ENCODE data around the gene ACTN3. TPM values are rescaled to one million over a fixed set of nuclear protein-coding genes. Genes with fewer than 3 reads are reported as not detected.

ACTN3 gene
- total RNA-seq, 2 experiments from 2014 or later, result 0.27 TPM; not detected in 1

GRCh38 chr11:66612458-66612857 lies 65.8 kb downstream of the ACTN3 start:
- CTCF ChIA-PET (ENCODE audit: unreplicated experiment), result no interaction called here
- TF ChIP-seq EZH2phosphoT487 (IDR thresholded peaks at IDR 0.05; ENCODE audit: borderline replicate concordance, low read depth, low read length) (no peak), CTCF (conservative IDR thresholded peaks at IDR 0.05; ENCODE audit: low read length) (no peak)
- intact Hi-C loops (cut with micrococcal nuclease; ENCODE audit: unreplicated experiment), result no loop called here
- Histone ChIP-seq H2AFZ (ENCODE audit: low read length) (no peak overlapping the region), H3K9me3 (ENCODE audit: low read length) (no peaks in the 10 kb centered on the region), H3K4me3 (ENCODE audit: low read depth, low read length, poor library complexity, severe bottlenecking) (no peak overlapping the region), H3K4me1 (ENCODE audit: insufficient read depth, low read length, poor library complexity, severe bottlenecking) (peaks cover 68% of the 10 kb centered on the region), H3K4me2 (ENCODE audit: low read length) (0 out of 2 replicates have a peak overlapping the region, but pooled peaks have one; percentile 54), H3K9me2 (ENCODE audit: insufficient read depth, low read length) (no peaks in the 10 kb centered on the region), H3K27ac (ENCODE audit: low read depth, low read length, poor library complexity, severe bottlenecking) (peak overlapping the region; percentile 84), H3K79me2 (ENCODE audit: insufficient read depth, low read depth, low read length) (peaks cover 29% of the 10 kb centered on the region), H3K36me3 (ENCODE audit: insufficient read depth, low read length) (peaks cover 9% of the 10 kb centered on the region), H4K20me1 (ENCODE audit: insufficient read depth, low read length) (peaks cover 4% of the 10 kb centered on the region)
- BruUV-seq (replicated peaks), result no TSS peak
- no peak for DNase-seq (ENCODE audit: low spot score)
- POLR2A ChIA-PET, result interaction anchor here (1.2 kb wide), 1 partner anchor 10 kb away, joined by 3 read pairs; no protein-coding TSS in a partner anchor

Other genes with a start within 250 kb of the ACTN3 start
- gene CD248, start 229.9 kb upstream of the ACTN3 start, total RNA-seq (2014; rRNA removed; shearing (Covaris generic)), result 0.08 TPM in 1 of 2 replicates, not detected in the other
- 0.18 and 0.46 TPM in 2 replicates for gene CD248, start 229.9 kb upstream of the ACTN3 start, total RNA-seq (2022)
- 1.2 and 1.6 TPM in 2 replicates for gene RIN1, start 210.5 kb upstream of the ACTN3 start, total RNA-seq (2014; rRNA removed; shearing (Covaris generic))
- 2.9 and 3.7 TPM in 2 replicates for gene RIN1, start 210.5 kb upstream of the ACTN3 start, total RNA-seq (2022)
- 43.8 and 56.2 TPM in 2 replicates for gene BRMS1, start 201.8 kb upstream of the ACTN3 start, total RNA-seq (2014; rRNA removed; shearing (Covaris generic))
- 35.9 and 43.1 TPM in 2 replicates for gene BRMS1, start 201.8 kb upstream of the ACTN3 start, total RNA-seq (2022)
- 10.7 and 11.7 TPM in 2 replicates for gene B4GAT1, start 199.3 kb upstream of the ACTN3 start, total RNA-seq (2014; rRNA removed; shearing (Covaris generic))
- gene B4GAT1, start 199.3 kb upstream of the ACTN3 start, total RNA-seq (2022), result 9.4 and 9.8 TPM in 2 replicates
- gene SLC29A2, start 175.1 kb upstream of the ACTN3 start, total RNA-seq (2014; rRNA removed; shearing (Covaris generic)), result 24.7 and 33.6 TPM in 2 replicates
- gene SLC29A2, start 175.1 kb upstream of the ACTN3 start, total RNA-seq (2022), result 55.6 and 56.4 TPM in 2 replicates
- not detected in 2 replicates for gene NPAS4, start 125.9 kb upstream of the ACTN3 start, total RNA-seq (2014; rRNA removed; shearing (Covaris generic))
- gene NPAS4, start 125.9 kb upstream of the ACTN3 start, total RNA-seq (2022), result not detected in 2 replicates
- gene MRPL11, start 108.1 kb upstream of the ACTN3 start, total RNA-seq (2014; rRNA removed; shearing (Covaris generic)), result 82.6 and 101 TPM in 2 replicates
- 75.1 and 88.6 TPM in 2 replicates for gene MRPL11, start 108.1 kb upstream of the ACTN3 start, total RNA-seq (2022)
- 7.7 and 8.1 TPM in 2 replicates for gene PELI3, start 80.0 kb upstream of the ACTN3 start, total RNA-seq (2014; rRNA removed; shearing (Covaris generic))
- gene PELI3, start 80.0 kb upstream of the ACTN3 start, total RNA-seq (2022), result 4.3 and 4.5 TPM in 2 replicates
- gene DPP3, start 66.5 kb upstream of the ACTN3 start, total RNA-seq (2014; rRNA removed; shearing (Covaris generic)), result 40.0 and 47.2 TPM in 2 replicates
- gene DPP3, start 66.5 kb upstream of the ACTN3 start, total RNA-seq (2022), result 53.4 and 60.3 TPM in 2 replicates
- gene BBS1, start 36.3 kb upstream of the ACTN3 start, total RNA-seq (2014; rRNA removed; shearing (Covaris generic)), result 8.7 and 14.7 TPM in 2 replicates
- 15.2 and 15.7 TPM in 2 replicates for gene BBS1, start 36.3 kb upstream of the ACTN3 start, total RNA-seq (2022)
- 11.3 and 11.9 TPM in 2 replicates for gene ZDHHC24, start 855 bp upstream of the ACTN3 start, total RNA-seq (2014; rRNA removed; shearing (Covaris generic))
- 33.3 and 35.1 TPM in 2 replicates for gene ZDHHC24, start 855 bp upstream of the ACTN3 start, total RNA-seq (2022)
- not detected in 2 replicates for gene CTSF, start 21.7 kb downstream of the ACTN3 start, total RNA-seq (2014; rRNA removed; shearing (Covaris generic))
- not detected in 2 replicates for gene CTSF, start 21.7 kb downstream of the ACTN3 start, total RNA-seq (2022)
- 0.13 and 0.26 TPM in 2 replicates for gene CCDC87, start 46.2 kb downstream of the ACTN3 start, total RNA-seq (2014; rRNA removed; shearing (Covaris generic))
- 0.17 and 0.36 TPM in 2 replicates for gene CCDC87, start 46.2 kb downstream of the ACTN3 start, total RNA-seq (2022)
- 31.7 and 32.6 TPM in 2 replicates for gene CCS, start 46.3 kb downstream of the ACTN3 start, total RNA-seq (2014; rRNA removed; shearing (Covaris generic))
- gene CCS, start 46.3 kb downstream of the ACTN3 start, total RNA-seq (2022), result 34.4 and 36.7 TPM in 2 replicates
- gene RBM14, start 69.7 kb downstream of the ACTN3 start, total RNA-seq (2014; rRNA removed; shearing (Covaris generic)), result 65.8 and 94.6 TPM in 2 replicates
- 227 and 243 TPM in 2 replicates for gene RBM14, start 69.7 kb downstream of the ACTN3 start, total RNA-seq (2022)
- 66.0 and 93.9 TPM in 2 replicates for gene RBM4, start 91.8 kb downstream of the ACTN3 start, total RNA-seq (2014; rRNA removed; shearing (Covaris generic))
- gene RBM4, start 91.8 kb downstream of the ACTN3 start, total RNA-seq (2022), result 139 and 140 TPM in 2 replicates
- gene RBM4B, start 131.0 kb downstream of the ACTN3 start, total RNA-seq (2014; rRNA removed; shearing (Covaris generic)), result 29.1 and 40.0 TPM in 2 replicates
- gene RBM4B, start 131.0 kb downstream of the ACTN3 start, total RNA-seq (2022), result 38.3 and 39.4 TPM in 2 replicates
- gene SPTBN2, start 182.3 kb downstream of the ACTN3 start, total RNA-seq (2014; rRNA removed; shearing (Covaris generic)), result 22.7 and 25.2 TPM in 2 replicates
- 13.0 and 16.2 TPM in 2 replicates for gene SPTBN2, start 182.3 kb downstream of the ACTN3 start, total RNA-seq (2022)